Mucosa of descending colon (tissue), 3 donors: ENCODE data around the gene FGF13. TPM values are rescaled to one million over a fixed set of nuclear protein-coding genes. Genes with fewer than 3 reads are reported as not detected.

Experiments used
- ATAC-seq: fragments of 200-7000 bp; cut with Tn5 transposase; one replicate; pipeline ENCODE4 v1.9.1; 2020; ENCODE audit warnings: mild to moderate bottlenecking, moderate library complexity
- DNase-seq, 3 donors: peaks; one replicate each; pipeline ENCODE4 v3.0.0-alpha.2; 2020
- H3K36me3 ChIP-seq: fragments of 200-600 bp; one replicate; pipeline ENCODE4 v1.8.0; 2021; ENCODE audit warnings: low read depth, mild to moderate bottlenecking
- H3K4me1 ChIP-seq: fragments of 200-600 bp; one replicate; pipeline ENCODE4 v1.8.0; 2021; ENCODE audit warnings: low read depth, mild to moderate bottlenecking
- H3K4me3 ChIP-seq: fragments of 200-600 bp; one replicate; pipeline ENCODE4 v1.8.0; 2021; ENCODE audit warnings: mild to moderate bottlenecking
- H3K9me3 ChIP-seq: fragments of 200-600 bp; one replicate; pipeline ENCODE4 v1.8.0; 2021; ENCODE audit warnings: mild to moderate bottlenecking
- intact Hi-C, 2 donors: fragments of 100-400 bp; cut with DNase I in 1 of 2; cut with micrococcal nuclease in 1 of 2; formaldehyde crosslinking; loops; one replicate each; pipeline versions ENCODE4 v1.11.0 to v1.11.1; 2022; cut with DNase I, micrococcal nuclease
- microRNA-seq: library from miRNA; unstranded; fragments of <30 nt; microRNA quantifications from one replicate; pipeline ENCODE4, GENCODE V29; 2019
- total RNA-seq, 3 donors: library from RNA; stranded (reverse); fragmentation: NEBNext Ultra II Directional in 2 of 3; extraction: Animal tissue kit (Norgen Biotek cat#: 25700) in 2 of 3; gene quantifications; one replicate each; pipeline versions ENCODE4 v1.2.1 to v1.2.4, GENCODE V29; 2021 to 2023
- TF ChIP-seq, protein P1 (sequence below): fragments of 200-600 bp; IDR thresholded peaks from one replicate; pipeline ENCODE4 v1.8.0; 2022; ENCODE audit warnings: antibody characterized with exemption, mild to moderate bottlenecking
- donor health status: DM: no; HTN: no; CAD: no; lungs with moderate emphysema.
- donor health status: DM: no; HTN: no; CAD: no.
- donor health status: DM: no; HTN: yes; CAD: no.

The FGF13 gene
- total RNA-seq, 3 donors from 2014 or later, result 2.3 to 12.8 (median 2.7) TPM

DNA sequence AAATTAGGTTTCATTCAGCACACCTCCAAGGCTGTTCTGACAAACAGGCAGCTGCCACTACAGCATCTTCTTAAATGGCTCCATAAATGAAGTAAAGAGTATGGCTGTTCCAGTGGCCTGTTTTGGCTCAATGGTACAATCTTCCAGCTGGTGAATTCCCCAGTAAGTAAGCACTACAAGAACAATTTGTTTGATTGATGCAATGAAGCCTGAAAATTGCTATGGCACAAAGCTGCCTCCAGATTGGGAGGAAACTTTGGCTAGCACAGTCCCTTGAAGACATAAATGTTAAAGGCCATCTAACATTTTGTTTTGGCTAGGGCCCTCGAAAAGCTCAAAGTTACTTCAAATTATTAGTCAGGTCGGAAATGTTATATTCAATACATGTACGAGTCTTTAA, 47.5 kb downstream of the FGF13 start:
- no peaks in the 10 kb centered on the region for H3K4me1 ChIP-seq
- H3K9me3 ChIP-seq, result no peaks in the 10 kb centered on the region
- DNase-seq, result no peak

DNA sequence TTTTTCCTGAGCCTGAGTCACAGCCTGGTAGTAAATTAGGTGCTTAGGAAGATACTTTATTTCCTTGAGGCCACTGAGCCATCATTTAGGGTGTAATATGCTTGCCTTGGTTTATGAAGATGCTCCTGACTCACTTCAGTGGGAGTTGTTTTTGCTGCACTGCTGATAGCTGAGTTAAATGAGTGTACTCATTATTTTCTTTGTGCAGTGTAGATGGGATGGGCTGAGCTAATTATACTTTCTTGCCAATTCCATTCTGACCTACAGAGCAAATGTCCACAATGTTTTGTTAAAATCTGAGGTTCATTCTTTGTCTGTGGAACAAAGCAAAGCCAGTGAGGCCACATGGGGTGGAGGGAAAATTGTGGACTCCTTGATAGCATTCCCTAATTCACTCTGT, 60.0 kb downstream of the FGF13 start:
- DNase-seq (no peak), ATAC-seq (no peak)
- Histone ChIP-seq H3K36me3 (no peaks in the 10 kb centered on the region), H3K4me3 (no peak overlapping the region), H3K9me3 (no peaks in the 10 kb centered on the region), H3K4me1 (no peaks in the 10 kb centered on the region)
- TF ChIP-seq, protein P1, sequence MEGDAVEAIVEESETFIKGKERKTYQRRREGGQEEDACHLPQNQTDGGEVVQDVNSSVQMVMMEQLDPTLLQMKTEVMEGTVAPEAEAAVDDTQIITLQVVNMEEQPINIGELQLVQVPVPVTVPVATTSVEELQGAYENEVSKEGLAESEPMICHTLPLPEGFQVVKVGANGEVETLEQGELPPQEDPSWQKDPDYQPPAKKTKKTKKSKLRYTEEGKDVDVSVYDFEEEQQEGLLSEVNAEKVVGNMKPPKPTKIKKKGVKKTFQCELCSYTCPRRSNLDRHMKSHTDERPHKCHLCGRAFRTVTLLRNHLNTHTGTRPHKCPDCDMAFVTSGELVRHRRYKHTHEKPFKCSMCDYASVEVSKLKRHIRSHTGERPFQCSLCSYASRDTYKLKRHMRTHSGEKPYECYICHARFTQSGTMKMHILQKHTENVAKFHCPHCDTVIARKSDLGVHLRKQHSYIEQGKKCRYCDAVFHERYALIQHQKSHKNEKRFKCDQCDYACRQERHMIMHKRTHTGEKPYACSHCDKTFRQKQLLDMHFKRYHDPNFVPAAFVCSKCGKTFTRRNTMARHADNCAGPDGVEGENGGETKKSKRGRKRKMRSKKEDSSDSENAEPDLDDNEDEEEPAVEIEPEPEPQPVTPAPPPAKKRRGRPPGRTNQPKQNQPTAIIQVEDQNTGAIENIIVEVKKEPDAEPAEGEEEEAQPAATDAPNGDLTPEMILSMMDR, result no peak
- intact Hi-C loops, result no loop called here

More for the DNA sequence above, 47.5 kb downstream of the FGF13 start:
- ATAC-seq, result no peak
- Histone ChIP-seq H3K4me3 (no peak overlapping the region), H3K36me3 (no peaks in the 10 kb centered on the region)
- TF ChIP-seq, protein P1, result no peak
- intact Hi-C loops, result no loop called here

DNA sequence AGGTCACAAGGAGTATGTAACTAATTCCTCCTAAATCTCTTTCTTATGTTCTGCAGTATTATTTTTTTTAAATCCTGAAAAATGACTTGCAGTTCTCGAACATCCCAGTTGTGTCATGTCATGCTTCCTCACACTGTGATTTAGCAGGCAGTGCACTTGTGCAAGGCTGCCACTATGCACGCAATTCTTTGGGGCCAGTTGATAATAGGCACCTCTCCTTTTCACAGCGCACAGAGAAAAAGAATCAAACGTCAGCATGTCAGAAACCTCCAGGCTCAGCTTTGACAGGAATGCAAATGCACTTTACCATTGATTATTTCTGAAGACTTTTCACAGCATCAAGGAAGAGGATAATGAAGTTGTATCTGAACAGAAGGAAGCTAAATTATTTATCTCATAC, 62.9 kb downstream of the FGF13 start:
- Histone ChIP-seq H3K4me1 (no peaks in the 10 kb centered on the region), H3K36me3 (no peaks in the 10 kb centered on the region), H3K4me3 (no peak overlapping the region), H3K9me3 (no peaks in the 10 kb centered on the region)
- DNase-seq (no peak), ATAC-seq (no peak)
- intact Hi-C loops, result no loop called here
- TF ChIP-seq, protein P1, result no peak

DNA sequence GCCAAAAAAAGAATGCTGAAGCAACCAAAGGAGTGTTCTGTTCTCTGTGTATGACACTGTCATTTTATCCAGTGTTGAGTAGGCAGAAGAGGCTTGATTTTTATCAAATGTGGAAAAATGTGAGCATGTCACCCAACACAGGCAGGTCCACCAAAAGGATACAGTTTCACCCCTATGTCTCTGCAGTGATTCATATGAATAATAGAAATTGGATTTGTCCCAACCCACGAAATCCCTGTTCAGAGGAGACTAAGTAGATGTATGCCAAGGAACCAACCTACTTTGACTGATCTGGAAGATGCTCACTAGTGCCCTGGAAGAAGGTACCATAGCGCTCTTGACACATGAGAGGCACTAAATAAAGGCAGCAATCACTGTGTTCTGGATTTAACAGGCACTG, 72.5 kb downstream of the FGF13 start:
- TF ChIP-seq, protein P1, result no peak
- no peaks in the 10 kb centered on the region for H3K4me1 ChIP-seq
- H3K4me3 ChIP-seq, result no peak overlapping the region
- no peak for ATAC-seq
- H3K36me3 ChIP-seq, result no peaks in the 10 kb centered on the region
- no peaks in the 10 kb centered on the region for H3K9me3 ChIP-seq
- no peak for DNase-seq
- intact Hi-C loops, result no loop called here

Small RNA genes within 50 kb of the gene (microRNA-seq; reads per million reads assigned to microRNA genes)
- gene MIR504, result 2.6 reads per million, percentile 8 among the genes with 10 or more reads in this experiment
